Activated CD4-positive, alpha-beta T cell treated with anti-CD3 and anti-CD28 coated beads, Interleukin-2, amount 50 U/mL, for 48 hours (primary cell): ENCODE measurements around the gene GALNT10.

Experiments used
- DNase-seq, 2 experiments: peaks; one replicate each; pipeline ENCODE4 v3.0.0-alpha.2; 2020

GALNT10 gene

GRCh38 chr5:154203798-154204578 is 13.5 kb downstream of the GALNT10 start:
- DNase-seq, result no peak

- DNase-seq, result no peak
These were observed 15.0 kb downstream of the GALNT10 start for GRCh38 chr5:154205441-154206117.

GRCh38 chr5:154206311-154206710 is 15.8 kb downstream of the GALNT10 start:
- DNase-seq, result no peak

GRCh38 chr5:154207204-154207603 is 16.7 kb downstream of the GALNT10 start:
- DNase-seq, result no peak

- no peak for DNase-seq
These were observed 19.1 kb downstream of the GALNT10 start for GRCh38 chr5:154209591-154210081.

- no peak for DNase-seq
These were observed 19.6 kb downstream of the GALNT10 start for GRCh38 chr5:154210163-154210562.

- no peak for DNase-seq
These were observed 21.3 kb downstream of the GALNT10 start for GRCh38 chr5:154211641-154212390.

- DNase-seq, result no peak
These were observed 23.1 kb downstream of the GALNT10 start for GRCh38 chr5:154213592-154213991.

GRCh38 chr5:154214371-154215106 is 24.0 kb downstream of the GALNT10 start:
- no peak for DNase-seq

GRCh38 chr5:154215571-154216325 is 25.2 kb downstream of the GALNT10 start:
- DNase-seq, result no peak

- no peak for DNase-seq
These were observed 26.9 kb downstream of the GALNT10 start for GRCh38 chr5:154217462-154217861.

- no peak for DNase-seq
These were observed 28.3 kb downstream of the GALNT10 start for GRCh38 chr5:154218786-154219185.

- no peak for DNase-seq
These were observed 30.1 kb downstream of the GALNT10 start for GRCh38 chr5:154220625-154221024.

- DNase-seq, result peak; percentile 43 to 64
These were observed 30.9 kb downstream of the GALNT10 start for GRCh38 chr5:154221371-154221896.

- no peak for DNase-seq
These were observed 31.9 kb downstream of the GALNT10 start for GRCh38 chr5:154222414-154222813.

- no peak for DNase-seq
These were observed 32.8 kb downstream of the GALNT10 start for GRCh38 chr5:154223320-154223719.

GRCh38 chr5:154227090-154227489 is 36.6 kb downstream of the GALNT10 start:
- no peak for DNase-seq

- DNase-seq, result no peak
These were observed 38.2 kb downstream of the GALNT10 start for GRCh38 chr5:154228696-154229095.

GRCh38 chr5:154230526-154230925 is 40.0 kb downstream of the GALNT10 start:
- no peak for DNase-seq

- DNase-seq, result no peak
These were observed 44.0 kb downstream of the GALNT10 start for GRCh38 chr5:154234551-154234950.

- no peak for DNase-seq
These were observed 45.5 kb downstream of the GALNT10 start for GRCh38 chr5:154236011-154236410.
